Midbrain (tissue), 1 donor: ENCODE results near the gene LDLR.
"Not testable (repeated sequence)": the region's sequence is repeated elsewhere in the genome, so short reads cannot be mapped to it uniquely, and the experiment has no call there.

Source experiments
- DNase-seq: peaks from one replicate; lab custom pipeline; 2025; lab: John Stamatoyannopoulos, UW

The LDLR gene

GRCh38 chr19:11105014-11105636 is 15.9 kb downstream of the LDLR start:
- no peak for DNase-seq

DNA sequence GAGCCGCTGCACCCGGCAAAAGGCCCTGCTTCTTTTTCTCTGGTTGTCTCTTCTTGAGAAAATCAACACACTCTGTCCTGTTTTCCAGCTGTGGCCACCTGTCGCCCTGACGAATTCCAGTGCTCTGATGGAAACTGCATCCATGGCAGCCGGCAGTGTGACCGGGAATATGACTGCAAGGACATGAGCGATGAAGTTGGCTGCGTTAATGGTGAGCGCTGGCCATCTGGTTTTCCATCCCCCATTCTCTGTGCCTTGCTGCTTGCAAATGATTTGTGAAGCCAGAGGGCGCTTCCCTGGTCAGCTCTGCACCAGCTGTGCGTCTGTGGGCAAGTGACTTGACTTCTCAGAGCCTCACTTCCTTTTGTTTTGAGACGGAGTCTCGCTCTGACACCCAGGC is 17.2 kb downstream of the LDLR start:
- DNase-seq, result no peak

DNA sequence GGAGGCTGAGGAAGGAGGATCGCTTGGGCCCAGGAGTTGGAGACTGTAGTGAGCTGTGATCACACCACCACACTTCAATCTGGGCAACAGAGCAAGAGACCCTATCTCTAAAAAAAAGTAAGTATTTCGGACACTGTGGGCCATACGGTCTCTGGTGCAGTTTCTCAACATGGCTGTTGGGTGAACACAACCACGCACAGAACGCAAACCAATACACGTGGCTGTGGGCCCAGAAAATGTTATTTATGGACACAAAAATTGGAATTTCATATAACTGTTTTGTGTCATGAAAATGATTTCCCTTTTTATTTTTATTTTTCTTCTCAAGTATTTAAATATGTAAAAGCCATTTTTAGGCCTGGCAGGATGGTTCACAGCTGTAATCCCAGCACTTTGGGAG is 19.5 kb downstream of the LDLR start:
- DNase-seq, result no peak

DNA sequence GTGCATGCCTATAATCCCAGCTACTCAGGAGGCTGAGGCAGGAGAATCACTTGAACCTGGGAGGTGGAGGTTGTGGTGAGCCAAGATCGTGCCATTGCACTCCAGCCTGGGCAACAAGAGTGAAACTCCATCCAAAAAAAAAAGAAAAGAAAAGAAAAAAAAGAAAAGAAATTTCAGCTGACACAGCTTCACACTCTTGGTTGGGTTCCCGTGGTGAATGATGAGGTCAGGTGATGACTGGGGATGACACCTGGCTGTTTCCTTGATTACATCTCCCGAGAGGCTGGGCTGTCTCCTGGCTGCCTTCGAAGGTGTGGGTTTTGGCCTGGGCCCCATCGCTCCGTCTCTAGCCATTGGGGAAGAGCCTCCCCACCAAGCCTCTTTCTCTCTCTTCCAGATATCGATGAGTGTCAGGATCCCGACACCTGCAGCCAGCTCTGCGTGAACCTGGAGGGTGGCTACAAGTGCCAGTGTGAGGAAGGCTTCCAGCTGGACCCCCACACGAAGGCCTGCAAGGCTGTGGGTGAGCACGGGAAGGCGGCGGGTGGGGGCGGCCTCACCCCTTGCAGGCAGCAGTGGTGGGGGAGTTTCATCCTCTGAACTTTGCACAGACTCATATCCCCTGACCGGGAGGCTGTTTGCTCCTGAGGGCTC is 22.0 kb downstream of the LDLR start:
- no peak for DNase-seq

DNA sequence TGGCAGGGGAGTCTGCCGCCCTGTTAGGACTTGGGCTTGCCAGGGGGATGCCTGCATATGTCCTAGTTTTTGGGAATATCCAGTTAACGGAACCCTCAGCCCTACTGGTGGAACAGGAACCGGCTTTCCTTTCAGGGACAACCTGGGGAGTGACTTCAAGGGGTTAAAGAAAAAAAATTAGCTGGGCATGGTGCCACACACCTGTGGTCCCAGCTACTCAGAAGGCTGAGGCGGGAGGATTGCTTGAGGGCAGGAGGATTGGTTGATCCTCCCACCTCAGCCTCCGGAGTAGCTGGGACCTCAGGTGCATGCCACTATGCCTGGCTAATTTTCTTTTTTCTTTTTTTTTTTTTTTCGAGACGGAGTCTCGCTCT is 22.5 kb downstream of the LDLR start:
- DNase-seq, result no peak

DNA sequence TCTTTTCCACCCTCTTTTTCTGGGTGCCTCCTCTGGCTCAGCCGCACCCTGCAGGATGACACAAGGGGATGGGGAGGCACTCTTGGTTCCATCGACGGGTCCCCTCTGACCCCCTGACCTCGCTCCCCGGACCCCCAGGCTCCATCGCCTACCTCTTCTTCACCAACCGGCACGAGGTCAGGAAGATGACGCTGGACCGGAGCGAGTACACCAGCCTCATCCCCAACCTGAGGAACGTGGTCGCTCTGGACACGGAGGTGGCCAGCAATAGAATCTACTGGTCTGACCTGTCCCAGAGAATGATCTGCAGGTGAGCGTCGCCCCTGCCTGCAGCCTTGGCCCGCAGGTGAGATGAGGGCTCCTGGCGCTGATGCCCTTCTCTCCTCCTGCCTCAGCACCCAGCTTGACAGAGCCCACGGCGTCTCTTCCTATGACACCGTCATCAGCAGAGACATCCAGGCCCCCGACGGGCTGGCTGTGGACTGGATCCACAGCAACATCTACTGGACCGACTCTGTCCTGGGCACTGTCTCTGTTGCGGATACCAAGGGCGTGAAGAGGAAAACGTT is 24.0 kb downstream of the LDLR start:
- DNase-seq, result no peak

- no peak for DNase-seq
These were observed 25.8 kb downstream of the LDLR start for GRCh38 chr19:11115042-11115441.

DNA sequence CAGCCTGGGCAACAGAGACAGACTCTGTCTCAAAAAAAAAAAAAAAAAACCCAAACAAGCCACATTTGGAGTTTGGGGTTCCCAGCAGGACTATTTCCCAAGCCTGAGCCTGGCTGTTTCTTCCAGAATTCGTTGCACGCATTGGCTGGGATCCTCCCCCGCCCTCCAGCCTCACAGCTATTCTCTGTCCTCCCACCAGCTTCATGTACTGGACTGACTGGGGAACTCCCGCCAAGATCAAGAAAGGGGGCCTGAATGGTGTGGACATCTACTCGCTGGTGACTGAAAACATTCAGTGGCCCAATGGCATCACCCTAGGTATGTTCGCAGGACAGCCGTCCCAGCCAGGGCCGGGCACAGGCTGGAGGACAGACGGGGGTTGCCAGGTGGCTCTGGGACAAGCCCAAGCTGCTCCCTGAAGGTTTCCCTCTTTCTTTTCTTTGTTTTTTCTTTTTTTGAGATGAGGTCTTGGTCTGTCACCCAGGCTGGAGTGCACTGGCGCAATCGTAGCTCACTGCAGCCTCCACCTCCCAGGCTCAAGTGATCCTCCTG is 26.7 kb downstream of the LDLR start:
- no peak for DNase-seq

DNA sequence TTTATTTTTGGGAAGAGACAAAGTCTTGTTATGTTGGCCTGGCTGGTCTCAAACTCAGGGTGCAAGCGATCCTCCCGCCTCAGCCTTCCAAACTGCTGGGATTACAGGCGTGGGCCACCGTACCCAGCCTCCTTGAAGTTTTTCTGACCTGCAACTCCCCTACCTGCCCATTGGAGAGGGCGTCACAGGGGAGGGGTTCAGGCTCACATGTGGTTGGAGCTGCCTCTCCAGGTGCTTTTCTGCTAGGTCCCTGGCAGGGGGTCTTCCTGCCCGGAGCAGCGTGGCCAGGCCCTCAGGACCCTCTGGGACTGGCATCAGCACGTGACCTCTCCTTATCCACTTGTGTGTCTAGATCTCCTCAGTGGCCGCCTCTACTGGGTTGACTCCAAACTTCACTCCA is 27.2 kb downstream of the LDLR start:
- no peak for DNase-seq

DNA sequence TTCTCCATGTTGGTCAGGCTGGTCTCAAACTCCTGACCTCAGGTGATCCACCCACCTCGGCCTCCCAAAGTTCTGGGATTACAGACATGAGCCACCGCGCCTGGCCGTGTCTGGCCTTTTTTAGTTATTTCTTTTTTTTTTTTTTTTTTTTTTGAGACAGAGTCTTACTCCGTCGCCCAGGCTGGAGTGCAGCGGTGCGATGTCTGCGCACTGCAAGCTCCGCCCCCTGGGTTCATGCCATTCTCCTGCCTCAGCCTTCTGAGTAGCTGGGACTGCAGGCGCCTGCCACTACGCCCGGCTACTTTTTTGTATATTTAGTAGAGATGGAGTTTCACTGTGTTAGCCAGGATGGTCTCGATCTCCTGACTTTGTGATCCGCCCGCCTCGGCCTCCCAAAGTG is 32.7 kb downstream of the LDLR start:
- DNase-seq, result not testable (repeated sequence)

GRCh38 chr19:11123114-11123513 is 33.9 kb downstream of the LDLR start:
- DNase-seq, result no peak

- not testable (repeated sequence) for DNase-seq
These were observed 34.9 kb downstream of the LDLR start for GRCh38 chr19:11124157-11124556.

GRCh38 chr19:11125994-11126685 is 36.9 kb downstream of the LDLR start:
- DNase-seq, result peak; percentile 70

DNA sequence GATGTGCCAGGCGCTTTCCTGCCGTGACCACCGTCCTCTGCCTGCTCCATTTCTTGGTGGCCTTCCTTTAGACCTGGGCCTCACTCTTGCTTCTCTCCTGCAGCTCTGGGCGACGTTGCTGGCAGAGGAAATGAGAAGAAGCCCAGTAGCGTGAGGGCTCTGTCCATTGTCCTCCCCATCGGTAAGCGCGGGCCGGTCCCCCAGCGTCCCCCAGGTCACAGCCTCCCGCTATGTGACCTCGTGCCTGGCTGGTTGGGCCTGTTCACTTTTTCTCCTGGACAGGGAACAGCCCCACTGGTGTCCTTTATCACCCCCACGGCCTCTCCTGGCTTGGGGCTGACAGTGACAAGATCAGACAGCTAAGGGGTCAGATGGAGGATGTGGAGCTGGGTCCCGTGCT is 38.6 kb downstream of the LDLR start:
- DNase-seq, result no peak

DNA sequence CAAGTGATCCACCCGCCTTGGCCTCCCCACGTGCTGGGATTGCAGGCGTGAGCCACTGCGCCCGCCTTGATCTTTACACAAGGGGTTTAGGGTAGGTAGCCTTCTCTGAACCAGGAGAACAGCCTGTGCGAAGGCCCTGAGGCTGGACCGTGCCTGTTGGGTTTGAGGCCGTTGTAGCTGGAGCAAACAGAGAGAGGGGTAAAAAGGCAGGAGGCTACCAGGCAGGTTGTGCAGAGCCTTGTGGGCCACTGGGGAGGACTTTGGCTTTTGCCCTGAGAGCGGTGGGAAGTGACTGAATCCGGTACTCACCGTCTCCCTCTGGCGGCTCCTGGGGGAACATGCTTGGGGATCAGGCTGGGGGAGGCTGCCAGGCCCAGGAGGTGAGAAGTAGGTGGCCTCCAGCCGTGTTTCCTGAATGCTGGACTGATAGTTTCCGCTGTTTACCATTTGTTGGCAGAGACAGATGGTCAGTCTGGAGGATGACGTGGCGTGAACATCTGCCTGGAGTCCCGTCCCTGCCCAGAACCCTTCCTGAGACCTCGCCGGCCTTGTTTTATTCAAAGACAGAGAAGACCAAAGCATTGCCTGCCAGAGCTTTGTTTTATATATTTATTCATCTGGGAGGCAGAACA is 41.7 kb downstream of the LDLR start:
- DNase-seq, result peak; percentile 61

DNA sequence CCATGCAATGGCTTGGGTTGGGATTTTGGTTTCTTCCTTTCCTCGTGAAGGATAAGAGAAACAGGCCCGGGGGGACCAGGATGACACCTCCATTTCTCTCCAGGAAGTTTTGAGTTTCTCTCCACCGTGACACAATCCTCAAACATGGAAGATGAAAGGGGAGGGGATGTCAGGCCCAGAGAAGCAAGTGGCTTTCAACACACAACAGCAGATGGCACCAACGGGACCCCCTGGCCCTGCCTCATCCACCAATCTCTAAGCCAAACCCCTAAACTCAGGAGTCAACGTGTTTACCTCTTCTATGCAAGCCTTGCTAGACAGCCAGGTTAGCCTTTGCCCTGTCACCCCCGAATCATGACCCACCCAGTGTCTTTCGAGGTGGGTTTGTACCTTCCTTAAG is 42.2 kb downstream of the LDLR start:
- DNase-seq, result no peak

GRCh38 chr19:11136400-11137101 is 47.3 kb downstream of the LDLR start:
- DNase-seq, result no peak

GRCh38 chr19:11137542-11138384 is 48.5 kb downstream of the LDLR start:
- DNase-seq, result peak; percentile 71

DNA sequence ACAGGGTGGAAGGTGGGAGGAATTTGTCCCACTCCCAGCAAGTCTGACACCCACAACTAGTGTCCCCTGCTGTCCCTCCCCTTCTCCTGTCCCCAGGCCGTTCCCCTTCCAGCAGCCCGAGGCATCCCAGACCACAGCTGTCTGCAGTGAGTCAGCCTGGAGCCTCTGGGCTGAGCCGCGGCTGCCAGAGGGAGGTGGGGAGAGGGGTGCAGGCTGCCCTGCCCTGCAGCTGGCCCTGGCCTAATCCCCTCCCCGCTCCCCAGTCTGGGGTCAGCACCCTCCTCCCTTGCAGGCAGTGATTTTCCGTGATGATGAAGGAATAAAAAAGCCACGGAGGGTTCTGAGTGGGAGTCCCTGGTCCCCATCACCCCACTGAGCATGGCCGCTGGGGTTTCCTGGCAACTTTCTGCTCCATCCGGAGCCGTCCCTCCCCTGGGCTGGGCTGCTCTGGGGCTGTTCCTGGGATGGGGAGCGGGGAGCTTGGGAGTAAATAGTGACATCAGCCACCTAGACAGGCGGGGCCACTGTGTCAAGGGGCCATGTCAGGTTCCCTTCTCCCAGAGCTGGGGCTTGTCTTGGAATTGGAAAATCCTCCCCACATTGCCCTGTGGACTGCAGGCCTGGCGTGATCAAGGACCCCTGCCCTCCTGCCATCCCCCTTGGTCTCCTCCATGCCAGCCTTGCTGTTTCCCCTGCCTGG is 49.5 kb downstream of the LDLR start:
- peak; percentile 6 for DNase-seq

DNA sequence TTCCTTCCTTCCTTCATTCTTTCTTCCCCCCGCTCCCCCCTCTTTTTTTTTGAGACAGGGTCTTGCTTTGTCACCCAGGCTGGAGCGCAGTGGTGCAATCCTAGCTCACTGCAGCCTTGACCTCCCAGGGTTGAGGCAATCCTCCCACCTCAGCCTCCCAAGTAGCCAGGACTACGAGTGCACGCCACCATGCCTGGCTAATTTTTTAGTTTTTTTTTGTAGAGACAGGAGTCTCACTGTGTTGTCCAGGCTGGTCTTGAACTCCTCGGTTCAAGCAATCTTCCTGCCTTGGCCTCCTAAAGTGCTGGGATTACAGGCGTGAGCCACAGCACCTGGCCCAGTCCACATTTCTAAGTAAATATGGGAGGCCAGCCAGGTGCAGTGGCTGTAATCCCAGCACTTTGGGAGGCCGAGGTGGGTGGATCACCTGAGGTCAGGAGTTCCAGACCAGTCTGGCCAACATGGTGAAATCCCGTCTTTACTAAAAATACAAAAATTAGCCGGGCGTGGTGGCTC is 50.8 kb downstream of the LDLR start:
- not testable (repeated sequence) for DNase-seq
